ENCODE results near the gene DCAF11. TPM values are rescaled to one million over a fixed set of nuclear protein-coding genes. Genes with fewer than 3 reads are reported as not detected.

The DCAF11 gene
- total and polyA plus RNA-seq, 2 donors, result 34.0 to 52.5 TPM

DNA sequence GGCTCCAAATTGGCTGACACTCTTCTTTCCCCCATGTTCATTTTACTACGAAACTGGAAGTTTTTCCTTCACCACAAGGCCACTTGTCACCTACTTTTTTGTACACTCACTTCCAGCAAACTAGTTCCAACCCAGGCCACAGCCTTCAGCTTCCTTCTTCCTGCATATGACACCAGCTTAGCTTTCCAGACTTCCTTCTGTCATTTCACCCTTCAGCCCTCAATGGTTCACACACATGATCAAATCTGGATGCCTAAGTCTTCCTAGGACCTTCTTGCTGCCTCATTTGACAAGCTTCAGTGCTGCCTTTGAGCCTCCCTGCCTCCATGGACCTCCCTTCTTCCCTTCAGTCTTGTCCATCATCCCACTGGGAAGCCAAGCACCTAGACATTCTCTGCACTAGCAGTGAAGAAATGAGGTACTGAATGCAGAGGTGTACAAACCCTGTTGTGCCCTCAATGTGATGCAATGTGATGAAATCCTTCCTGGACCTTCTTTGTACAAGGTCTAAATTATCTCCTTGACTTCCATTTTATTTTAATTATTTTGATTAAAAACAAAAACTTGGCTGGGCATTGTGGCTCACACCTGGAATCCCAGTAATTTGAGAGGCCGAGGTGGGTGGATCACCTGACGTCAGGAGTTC, 53.0 kb downstream of the DCAF11 start:
- no peak overlapping the region for H3K4me3 ChIP-seq (ENCODE audit: low read depth, low read length)
- 89% methylated on average over 3 of the region's 3 CpGs for WGBS
- H3K36me3 ChIP-seq (ENCODE audit: insufficient read depth), result no peaks in the 10 kb centered on the region
- DNase-seq (ENCODE audit: extremely low spot score), result no peak
- no peaks in the 10 kb centered on the region for H3K4me1 ChIP-seq (ENCODE audit: insufficient read depth)
- H3K27ac ChIP-seq (ENCODE audit: low read depth), result no peak overlapping the region

DNA sequence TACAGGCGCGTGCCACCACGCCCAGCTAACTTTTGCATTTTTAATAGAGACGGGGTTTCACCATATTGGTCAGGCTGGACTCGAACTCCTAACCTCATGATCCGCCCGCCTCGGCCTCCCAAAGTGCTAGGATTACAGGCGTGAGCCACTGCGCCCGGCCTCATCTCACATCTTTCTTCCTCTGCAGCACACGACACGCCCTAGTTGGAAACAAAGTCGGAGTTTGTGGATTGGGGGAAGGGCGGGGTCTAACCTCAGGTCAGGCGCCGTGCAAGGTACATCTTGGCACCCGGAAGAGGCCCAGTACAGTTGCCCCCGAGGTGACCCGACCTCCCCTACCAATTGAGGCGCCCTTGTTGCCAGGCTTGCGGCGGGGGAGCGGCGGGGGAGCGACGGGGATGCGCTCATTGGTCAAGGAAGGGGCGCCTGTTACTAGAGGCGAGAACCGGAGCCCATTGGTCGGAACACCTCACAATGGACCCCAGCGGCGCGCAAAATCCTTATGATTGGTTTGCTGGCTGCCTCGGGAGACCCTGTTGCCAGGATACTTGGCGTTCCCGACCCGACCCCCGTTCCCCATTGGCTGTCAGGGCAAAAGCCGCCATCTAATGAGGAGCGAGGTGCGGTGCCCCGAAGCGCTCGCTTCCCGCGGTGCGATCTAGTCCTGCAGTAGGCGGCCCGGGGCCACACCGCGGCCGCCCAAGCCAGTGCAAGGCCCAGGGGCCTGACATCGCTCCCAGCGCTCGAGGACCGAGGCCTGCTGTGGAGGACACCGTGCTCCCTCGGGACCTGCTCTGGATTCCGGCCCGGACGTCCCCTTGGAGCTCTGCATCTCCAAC, 57.1 kb downstream of the DCAF11 start, which contains the start of gene REC8:
Gene REC8, plus strand, starts transcription at position 659 of the 839 bp plus-strand sequence. CDS start 473 bp downstream, outside the sequence.
- Histone ChIP-seq H3K4me3 (ENCODE audit: low read depth, low read length) (peak within 1 kb of the TSS; percentile 23), H3K36me3 (ENCODE audit: insufficient read depth) (no peaks in the 10 kb centered on the region), H3K27ac (ENCODE audit: low read depth) (no peak within 1 kb of the TSS), H3K4me1 (ENCODE audit: insufficient read depth) (no peaks in the 10 kb centered on the region)
- WGBS, result 9% methylated on average over 63 of the region's 63 CpGs
- DNase-seq (ENCODE audit: extremely low spot score), result peak; percentile 88

GRCh38 chr14:24172261-24172860, 57.8 kb downstream of the DCAF11 start:
- no peak for DNase-seq (ENCODE audit: extremely low spot score)
- Histone ChIP-seq H3K27ac (ENCODE audit: low read depth) (no peak overlapping the region), H3K4me1 (ENCODE audit: insufficient read depth) (no peaks in the 10 kb centered on the region), H3K4me3 (ENCODE audit: low read depth, low read length) (peak overlapping the region; percentile 23), H3K36me3 (ENCODE audit: insufficient read depth) (no peaks in the 10 kb centered on the region)
- WGBS, result 26% methylated on average over 30 of the region's 30 CpGs

- H3K36me3 ChIP-seq (ENCODE audit: insufficient read depth), result no peaks in the 10 kb centered on the region
- WGBS, result 67% methylated on average over 20 of the region's 20 CpGs
- no peak for DNase-seq (ENCODE audit: extremely low spot score)
- H3K4me1 ChIP-seq (ENCODE audit: insufficient read depth), result no peaks in the 10 kb centered on the region
- no peak overlapping the region for H3K27ac ChIP-seq (ENCODE audit: low read depth)
- H3K4me3 ChIP-seq (ENCODE audit: low read depth, low read length), result no peak overlapping the region
Observed at GRCh38 chr14:24172871-24173281, 58.3 kb downstream of the DCAF11 start.

Small RNA genes within 50 kb of the gene (small RNA-seq; reads per million reads assigned to genes)
- gene IRF9, result not detected
- gene RNA5SP383, result 0.09 reads per million

Other genes with a start within 250 kb of the DCAF11 start
- gene DHRS4, start 161.0 kb upstream of the DCAF11 start, total RNA-seq, result 25.9 TPM
- 53.1 TPM for gene DHRS4, start 161.0 kb upstream of the DCAF11 start, polyA plus RNA-seq
- gene DHRS4L2, start 125.8 kb upstream of the DCAF11 start, total RNA-seq, result 9.7 TPM
- gene DHRS4L2, start 125.8 kb upstream of the DCAF11 start, polyA plus RNA-seq, result 30.7 TPM
- 1.5 TPM for gene CARMIL3, start 62.8 kb upstream of the DCAF11 start, total RNA-seq
- gene CARMIL3, start 62.8 kb upstream of the DCAF11 start, polyA plus RNA-seq, result 0.33 TPM
- gene CPNE6, start 43.2 kb upstream of the DCAF11 start, total RNA-seq, result 0.58 TPM
- gene CPNE6, start 43.2 kb upstream of the DCAF11 start, polyA plus RNA-seq, result 1.9 TPM
- 5.3 TPM for gene PCK2, start 20.5 kb upstream of the DCAF11 start, total RNA-seq
- 23.7 TPM for gene PCK2, start 20.5 kb upstream of the DCAF11 start, polyA plus RNA-seq
- gene NRL, start 172 bp downstream of the DCAF11 start, total RNA-seq, result 0.85 TPM
- 2.9 TPM for gene NRL, start 172 bp downstream of the DCAF11 start, polyA plus RNA-seq
- gene FITM1, start 15.9 kb downstream of the DCAF11 start, total RNA-seq, result 4.2 TPM
- gene FITM1, start 15.9 kb downstream of the DCAF11 start, polyA plus RNA-seq, result 0.81 TPM
- 78.0 TPM for gene PSME1, start 21.4 kb downstream of the DCAF11 start, total RNA-seq
- 214 TPM for gene PSME1, start 21.4 kb downstream of the DCAF11 start, polyA plus RNA-seq
- gene EMC9, start 26.8 kb downstream of the DCAF11 start, total RNA-seq, result 5.0 TPM
- 24.4 TPM for gene EMC9, start 26.8 kb downstream of the DCAF11 start, polyA plus RNA-seq
- gene PSME2, start 31.8 kb downstream of the DCAF11 start, total RNA-seq, result 67.9 TPM
- 97.7 TPM for gene PSME2, start 31.8 kb downstream of the DCAF11 start, polyA plus RNA-seq
- 30.8 TPM for gene RNF31, start 32.7 kb downstream of the DCAF11 start, total RNA-seq
- gene RNF31, start 32.7 kb downstream of the DCAF11 start, polyA plus RNA-seq, result 45.8 TPM
- 56.8 TPM for gene IRF9, start 46.5 kb downstream of the DCAF11 start, total RNA-seq
- gene IRF9, start 46.5 kb downstream of the DCAF11 start, polyA plus RNA-seq, result 106 TPM
- gene REC8, start 57.3 kb downstream of the DCAF11 start, total RNA-seq, result 5.8 TPM
- 8.5 TPM for gene REC8, start 57.3 kb downstream of the DCAF11 start, polyA plus RNA-seq
- gene IPO4, start 74.0 kb downstream of the DCAF11 start, total RNA-seq, result 9.8 TPM
- gene IPO4, start 74.0 kb downstream of the DCAF11 start, polyA plus RNA-seq, result 24.3 TPM
- 30.4 TPM for gene TM9SF1, start 80.7 kb downstream of the DCAF11 start, total RNA-seq
- 48.1 TPM for gene TM9SF1, start 80.7 kb downstream of the DCAF11 start, polyA plus RNA-seq
- 0.26 TPM for gene TSSK4, start 90.9 kb downstream of the DCAF11 start, total RNA-seq
- gene TSSK4, start 90.9 kb downstream of the DCAF11 start, polyA plus RNA-seq, result 0.11 TPM
- 22.5 TPM for gene CHMP4A, start 98.7 kb downstream of the DCAF11 start, total RNA-seq
- gene CHMP4A, start 98.7 kb downstream of the DCAF11 start, polyA plus RNA-seq, result 111 TPM
- gene MDP1, start 101.3 kb downstream of the DCAF11 start, total RNA-seq, result 15.1 TPM
- gene MDP1, start 101.3 kb downstream of the DCAF11 start, polyA plus RNA-seq, result 29.1 TPM
- 73.8 TPM for gene NEDD8, start 117.6 kb downstream of the DCAF11 start, total RNA-seq
- gene NEDD8, start 117.6 kb downstream of the DCAF11 start, polyA plus RNA-seq, result 220 TPM
- 44.9 TPM for gene GMPR2, start 118.2 kb downstream of the DCAF11 start, total RNA-seq
- 63.1 TPM for gene GMPR2, start 118.2 kb downstream of the DCAF11 start, polyA plus RNA-seq
- 35.1 TPM for gene TINF2, start 127.8 kb downstream of the DCAF11 start, total RNA-seq
- 68.7 TPM for gene TINF2, start 127.8 kb downstream of the DCAF11 start, polyA plus RNA-seq
- 1.2 TPM for gene TGM1, start 148.4 kb downstream of the DCAF11 start, total RNA-seq
- gene TGM1, start 148.4 kb downstream of the DCAF11 start, polyA plus RNA-seq, result 0.65 TPM
- 9.5 TPM for gene RABGGTA, start 156.8 kb downstream of the DCAF11 start, total RNA-seq
- gene RABGGTA, start 156.8 kb downstream of the DCAF11 start, polyA plus RNA-seq, result 23.4 TPM
- 10.4 TPM for gene DHRS1, start 185.0 kb downstream of the DCAF11 start, total RNA-seq
- 33.4 TPM for gene DHRS1, start 185.0 kb downstream of the DCAF11 start, polyA plus RNA-seq
- gene NOP9, start 185.1 kb downstream of the DCAF11 start, total RNA-seq, result 12.8 TPM
- gene NOP9, start 185.1 kb downstream of the DCAF11 start, polyA plus RNA-seq, result 18.0 TPM
- 7.3 TPM for gene CIDEB, start 193.2 kb downstream of the DCAF11 start, total RNA-seq
- 12.8 TPM for gene CIDEB, start 193.2 kb downstream of the DCAF11 start, polyA plus RNA-seq
- 4.0 TPM for gene LTB4R2, start 195.4 kb downstream of the DCAF11 start, total RNA-seq
- 2.8 TPM for gene LTB4R2, start 195.4 kb downstream of the DCAF11 start, polyA plus RNA-seq
- gene LTB4R, start 196.7 kb downstream of the DCAF11 start, total RNA-seq, result 2.3 TPM
- gene LTB4R, start 196.7 kb downstream of the DCAF11 start, polyA plus RNA-seq, result 6.0 TPM
- gene ADCY4, start 220.3 kb downstream of the DCAF11 start, total RNA-seq, result 12.6 TPM
- gene ADCY4, start 220.3 kb downstream of the DCAF11 start, polyA plus RNA-seq, result 28.7 TPM
- gene RIPK3, start 225.2 kb downstream of the DCAF11 start, total RNA-seq, result 4.4 TPM
- 7.8 TPM for gene RIPK3, start 225.2 kb downstream of the DCAF11 start, polyA plus RNA-seq

Measured in urinary bladder (tissue), 4 donors.